Measurements from ENCODE around the gene AMZ1. TPM values are rescaled to one million over a fixed set of nuclear protein-coding genes. Genes with fewer than 3 reads are reported as not detected.

Gene AMZ1
- total RNA-seq (ENCODE audit: low replicate concordance), result 1.2 and 5.6 TPM in 2 replicates
- long read RNA-seq, partial matches to known transcripts, result 0 of 2 reads
- long read RNA-seq, other reads (novel, unspliced or antisense), result 2 of 2 reads

DNA sequence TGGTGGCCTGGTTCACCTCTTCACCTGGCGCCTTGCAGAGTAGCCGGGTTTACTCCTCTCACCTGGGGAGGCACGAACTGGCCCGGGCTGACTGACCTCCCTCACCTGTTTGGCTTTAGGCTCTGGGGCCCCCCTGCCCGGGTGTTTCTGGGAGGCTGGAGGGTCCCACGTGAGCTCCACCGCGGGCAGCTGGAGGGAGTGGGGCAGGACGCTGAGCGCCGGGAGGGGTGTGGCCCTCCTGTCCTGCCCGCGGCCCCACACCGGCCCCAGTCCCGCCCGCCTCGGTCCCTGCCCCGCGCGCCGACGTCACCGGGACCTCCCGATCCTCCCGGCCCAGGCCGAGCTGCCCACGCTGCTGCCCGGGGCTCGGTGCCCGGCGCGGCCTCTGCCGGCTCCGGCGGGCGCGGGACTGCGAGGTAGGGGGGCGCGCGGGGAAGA, at the start of gene AMZ1:
TSS of gene AMZ1 (plus strand) at position 322 of the 438 bp plus-strand sequence. CDS start 12,250 bp downstream, outside the sequence.
- peak within 1 kb of the TSS; percentile 81 for H3K4me3 Mint-ChIP-seq
- TF ChIP-seq, protein P1, sequence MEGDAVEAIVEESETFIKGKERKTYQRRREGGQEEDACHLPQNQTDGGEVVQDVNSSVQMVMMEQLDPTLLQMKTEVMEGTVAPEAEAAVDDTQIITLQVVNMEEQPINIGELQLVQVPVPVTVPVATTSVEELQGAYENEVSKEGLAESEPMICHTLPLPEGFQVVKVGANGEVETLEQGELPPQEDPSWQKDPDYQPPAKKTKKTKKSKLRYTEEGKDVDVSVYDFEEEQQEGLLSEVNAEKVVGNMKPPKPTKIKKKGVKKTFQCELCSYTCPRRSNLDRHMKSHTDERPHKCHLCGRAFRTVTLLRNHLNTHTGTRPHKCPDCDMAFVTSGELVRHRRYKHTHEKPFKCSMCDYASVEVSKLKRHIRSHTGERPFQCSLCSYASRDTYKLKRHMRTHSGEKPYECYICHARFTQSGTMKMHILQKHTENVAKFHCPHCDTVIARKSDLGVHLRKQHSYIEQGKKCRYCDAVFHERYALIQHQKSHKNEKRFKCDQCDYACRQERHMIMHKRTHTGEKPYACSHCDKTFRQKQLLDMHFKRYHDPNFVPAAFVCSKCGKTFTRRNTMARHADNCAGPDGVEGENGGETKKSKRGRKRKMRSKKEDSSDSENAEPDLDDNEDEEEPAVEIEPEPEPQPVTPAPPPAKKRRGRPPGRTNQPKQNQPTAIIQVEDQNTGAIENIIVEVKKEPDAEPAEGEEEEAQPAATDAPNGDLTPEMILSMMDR (conservative IDR thresholded peaks at IDR 0.05), result no peak
- H3K36me3 Mint-ChIP-seq, result no peaks in the 10 kb centered on the region
- DNase-seq (ENCODE audit: extremely low spot score, unreplicated experiment), result no peak
- H3K27me3 Mint-ChIP-seq, result peaks cover 42% of the 10 kb centered on the region
- H3K9me3 Mint-ChIP-seq, result no peaks in the 10 kb centered on the region
- H3K27ac Mint-ChIP-seq, result peak within 1 kb of the TSS; percentile 36
- peaks cover 7% of the 10 kb centered on the region for H3K4me1 Mint-ChIP-seq (ENCODE audit: unreplicated experiment)

GRCh38 chr7:2638224-2638991, 49.6 kb upstream of the AMZ1 start:
- Mint-ChIP-seq H3K27ac (no peak overlapping the region), H3K4me3 (no peak overlapping the region), H3K9me3 (no peaks in the 10 kb centered on the region), H3K4me1 (ENCODE audit: unreplicated experiment) (peaks cover 10% of the 10 kb centered on the region), H3K36me3 (no peaks in the 10 kb centered on the region), H3K27me3 (no peaks in the 10 kb centered on the region)
- TF ChIP-seq, protein P1 (conservative IDR thresholded peaks at IDR 0.05), result no peak
- DNase-seq (ENCODE audit: extremely low spot score, unreplicated experiment), result no peak

- TF ChIP-seq, protein P1 (conservative IDR thresholded peaks at IDR 0.05), result no peak
- Mint-ChIP-seq H3K27ac (no peak overlapping the region), H3K4me3 (no peak overlapping the region), H3K27me3 (no peaks in the 10 kb centered on the region), H3K4me1 (ENCODE audit: unreplicated experiment) (peaks cover 10% of the 10 kb centered on the region), H3K36me3 (no peaks in the 10 kb centered on the region), H3K9me3 (no peaks in the 10 kb centered on the region)
- DNase-seq (ENCODE audit: extremely low spot score, unreplicated experiment), result no peak
These were observed 48.8 kb upstream of the AMZ1 start for GRCh38 chr7:2639181-2639681.

GRCh38 chr7:2639695-2640481, 48.1 kb upstream of the AMZ1 start:
- H3K27ac Mint-ChIP-seq, result no peak overlapping the region
- peaks cover 13% of the 10 kb centered on the region for H3K4me1 Mint-ChIP-seq (ENCODE audit: unreplicated experiment)
- TF ChIP-seq, protein P1 (conservative IDR thresholded peaks at IDR 0.05), result no peak
- H3K36me3 Mint-ChIP-seq, result no peaks in the 10 kb centered on the region
- no peak overlapping the region for H3K4me3 Mint-ChIP-seq
- no peaks in the 10 kb centered on the region for H3K9me3 Mint-ChIP-seq
- DNase-seq (ENCODE audit: extremely low spot score, unreplicated experiment), result no peak
- no peaks in the 10 kb centered on the region for H3K27me3 Mint-ChIP-seq

DNA sequence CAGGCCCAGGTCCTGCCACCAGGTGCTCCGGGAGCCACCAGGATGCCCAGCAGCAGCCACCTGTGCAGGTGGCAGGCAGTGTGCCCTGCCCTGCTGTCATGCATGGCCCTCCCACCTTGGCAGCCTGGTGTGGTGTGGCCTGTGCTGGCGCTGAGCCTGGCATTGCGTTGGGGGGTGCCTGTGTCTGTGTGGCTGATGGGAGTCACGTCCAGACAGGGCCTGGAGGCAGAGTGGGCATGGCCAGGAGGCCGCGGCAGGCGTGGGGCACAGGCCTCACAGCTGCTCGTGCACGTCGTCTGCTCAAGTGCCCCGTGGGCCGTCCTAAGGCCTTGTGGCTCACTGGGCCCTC, 47.5 kb upstream of the AMZ1 start:
- Mint-ChIP-seq H3K4me3 (no peak overlapping the region), H3K27ac (no peak overlapping the region), H3K4me1 (ENCODE audit: unreplicated experiment) (peaks cover 19% of the 10 kb centered on the region), H3K36me3 (no peaks in the 10 kb centered on the region), H3K27me3 (no peaks in the 10 kb centered on the region), H3K9me3 (no peaks in the 10 kb centered on the region)
- no peak for DNase-seq (ENCODE audit: extremely low spot score, unreplicated experiment)
- TF ChIP-seq, protein P1 (conservative IDR thresholded peaks at IDR 0.05), result no peak
